GM18507 (cell line): ENCODE data around the gene ABHD6.
"Not testable (repeated sequence)": the region's sequence is repeated elsewhere in the genome, so short reads cannot be mapped to it uniquely, and the experiment has no call there.

Experiments
- DNase-seq: peaks from one replicate; pipeline ENCODE4 v3.0.0; 2011; ENCODE audit warnings: low read depth; ENCODE audit not compliant: insufficient read length; ENCODE audit errors: extremely low spot score
- FAIRE-seq: peaks from 2 replicates; lab custom pipeline; 2011; peaks lifted over from hg19 to GRCh38; lab: Jason Lieb, UNC

Gene ABHD6

DNA sequence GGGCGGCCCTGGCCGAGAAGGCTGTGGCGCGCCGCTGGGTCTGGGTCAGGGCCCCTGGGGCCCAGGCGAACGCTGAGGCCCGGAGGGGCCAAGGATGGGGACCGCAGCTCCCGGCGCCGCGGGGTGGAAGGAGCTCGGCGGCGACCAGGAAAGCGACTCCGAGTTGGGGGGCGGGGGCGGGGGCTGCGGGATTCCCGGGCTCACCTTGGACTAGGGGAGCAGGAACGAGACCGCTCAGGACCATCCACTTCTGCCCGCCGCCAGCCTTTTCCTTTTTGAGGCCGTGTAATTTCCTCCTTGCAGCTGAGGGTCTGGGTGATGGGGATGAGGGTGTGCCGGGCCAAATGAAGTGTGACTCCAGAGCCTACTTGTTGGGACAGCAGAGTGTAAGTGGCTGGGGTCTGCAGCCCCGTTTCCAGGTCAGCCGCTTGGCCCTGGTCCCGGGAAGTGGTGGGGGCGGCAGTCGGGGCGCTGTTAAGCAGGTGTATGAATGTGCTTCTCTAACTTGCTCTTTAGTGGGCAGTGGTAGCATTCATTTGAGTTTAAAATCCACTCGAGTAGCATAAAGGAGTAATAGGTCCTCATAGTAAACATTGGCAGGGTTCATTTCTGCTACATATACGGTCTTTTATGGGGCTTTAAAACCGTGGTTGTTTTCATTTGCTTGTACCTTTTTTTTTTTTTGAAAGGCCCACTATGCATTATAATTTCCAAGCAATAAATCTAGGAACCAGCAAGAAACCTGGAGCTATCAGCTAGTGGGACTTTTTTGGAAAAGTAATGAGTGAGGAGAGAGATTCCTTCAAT lies 95.8 kb downstream of the ABHD6 start:
- DNase-seq = no peak
- FAIRE-seq = no peak

DNA sequence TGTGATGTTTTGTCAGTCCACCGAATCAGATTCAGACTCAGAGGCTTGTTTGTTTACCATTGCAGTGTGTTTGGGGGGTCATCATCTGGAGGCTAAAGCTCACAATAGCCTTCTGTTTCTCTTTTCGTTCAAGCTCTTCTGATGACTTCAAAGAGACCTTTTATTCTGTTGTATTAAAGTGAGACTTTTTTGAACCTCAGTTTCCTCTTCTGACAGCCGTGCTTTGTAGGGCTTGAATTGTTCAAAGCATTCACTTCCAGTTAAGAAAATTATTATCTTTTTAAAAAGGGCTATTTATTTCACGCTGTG lies 96.4 kb downstream of the ABHD6 start:
- no peak for FAIRE-seq
- DNase-seq = no peak

DNA sequence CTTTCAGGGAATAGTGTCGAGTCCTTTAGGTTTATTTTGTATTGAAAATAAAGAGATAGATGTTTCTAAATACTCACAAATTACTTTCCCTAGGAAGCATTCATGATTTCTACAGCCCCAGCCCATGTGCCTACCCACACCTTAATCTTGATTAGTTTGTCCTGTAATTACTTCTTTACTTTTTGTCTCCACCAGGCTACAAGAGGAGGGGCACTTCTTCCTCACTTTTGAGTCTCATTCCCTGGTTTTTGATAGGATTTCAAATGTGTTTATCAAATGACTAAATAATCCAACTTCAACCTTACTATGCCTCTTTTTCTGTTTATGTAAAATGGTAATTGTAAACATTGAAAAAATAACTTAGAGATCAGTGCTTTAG lies 96.9 kb downstream of the ABHD6 start:
- DNase-seq (no peak), FAIRE-seq (no peak)

GRCh38 chr3:58335652-58335947 lies 98.0 kb downstream of the ABHD6 start:
- FAIRE-seq (no peak), DNase-seq (no peak)

- FAIRE-seq (no peak), DNase-seq (no peak)
Measured at GRCh38 chr3:58336135-58336882, 98.7 kb downstream of the ABHD6 start.

DNA sequence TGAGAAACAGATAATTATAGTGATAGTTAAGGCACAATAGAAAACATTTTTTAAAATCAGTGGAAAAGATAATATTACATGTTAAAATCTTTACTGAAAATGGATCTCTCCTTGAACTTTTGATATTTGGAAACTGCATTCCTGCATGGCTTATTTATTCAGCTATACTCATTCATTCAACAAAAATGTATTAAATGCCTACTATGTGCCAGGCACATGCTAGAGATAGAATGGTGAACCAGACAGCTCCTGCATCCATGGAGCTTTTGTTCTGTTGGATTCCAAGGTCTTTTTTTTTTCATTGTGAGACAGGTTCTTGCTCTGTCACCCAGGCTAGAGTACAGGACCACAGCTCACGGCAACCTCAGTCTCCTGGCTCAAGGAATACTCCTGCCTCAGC lies 99.6 kb downstream of the ABHD6 start:
- DNase-seq (no peak), FAIRE-seq (no peak)

- not testable (repeated sequence) for FAIRE-seq, DNase-seq
Measured at GRCh38 chr3:58339146-58339545, 101.6 kb downstream of the ABHD6 start.

GRCh38 chr3:58340594-58341244 lies 103.1 kb downstream of the ABHD6 start:
- FAIRE-seq = no peak
- no peak for DNase-seq

GRCh38 chr3:58341376-58341775 lies 103.8 kb downstream of the ABHD6 start:
- DNase-seq (no peak), FAIRE-seq (no peak)

DNA sequence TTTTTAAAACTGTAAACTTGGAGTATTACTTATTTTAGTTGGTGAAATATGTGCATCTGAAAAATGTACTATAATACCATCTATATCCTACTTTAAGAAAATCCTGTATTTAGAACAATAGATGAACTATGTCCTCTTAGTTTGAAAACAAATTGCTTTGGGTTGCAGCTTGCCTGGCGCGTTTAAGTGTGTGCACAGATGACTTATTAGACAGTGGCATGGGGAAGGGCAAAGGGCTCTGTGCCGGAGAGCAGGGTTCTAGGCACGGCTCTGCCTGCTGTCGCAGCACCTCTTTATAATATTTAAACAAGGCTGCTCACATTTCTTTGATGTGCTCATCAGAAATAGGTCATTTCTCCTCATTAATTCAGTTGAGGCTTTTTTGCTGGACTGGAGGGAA lies 105.1 kb downstream of the ABHD6 start:
- FAIRE-seq = no peak
- DNase-seq = no peak
